NCI-H2107 treated with DMSO at 0.1 percent for 48 hours (cell line): Measurements from ENCODE around the gene MAGEB17.
"Not testable (repeated sequence)": the region's sequence is repeated elsewhere in the genome, so short reads cannot be mapped to it uniquely, and the experiment has no call there.

Experiments
- DNase-seq: peaks from one replicate; lab custom pipeline; 2025; ENCODE audit not compliant: unreplicated experiment; lab: John Stamatoyannopoulos, UW

Gene MAGEB17

DNA sequence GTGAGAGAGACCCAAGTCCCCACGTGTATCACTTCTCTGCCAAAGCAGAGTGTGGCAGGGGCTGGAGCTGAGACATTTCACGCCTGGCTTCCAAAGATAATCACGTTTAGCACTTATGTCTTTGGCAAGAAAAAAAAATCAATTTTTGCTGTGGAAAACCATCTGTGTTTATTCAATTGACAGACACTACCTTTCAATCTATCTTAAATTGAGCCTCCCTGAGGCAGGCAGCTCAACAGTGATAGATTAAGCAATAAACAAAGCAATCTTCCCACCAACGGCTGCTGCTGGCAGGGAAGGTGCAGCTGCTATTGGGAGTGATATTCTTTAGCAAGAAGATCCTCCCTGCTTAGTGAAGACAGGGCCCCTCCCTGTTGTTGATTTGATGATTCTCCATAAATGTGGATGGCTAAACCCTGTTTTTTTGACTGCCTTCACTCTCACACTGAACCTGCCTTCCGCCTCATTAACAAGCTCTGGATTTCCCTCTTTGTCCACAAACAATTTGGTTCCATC lies 11.6 kb upstream of the MAGEB17 start:
- peak; percentile 39 for DNase-seq

DNA sequence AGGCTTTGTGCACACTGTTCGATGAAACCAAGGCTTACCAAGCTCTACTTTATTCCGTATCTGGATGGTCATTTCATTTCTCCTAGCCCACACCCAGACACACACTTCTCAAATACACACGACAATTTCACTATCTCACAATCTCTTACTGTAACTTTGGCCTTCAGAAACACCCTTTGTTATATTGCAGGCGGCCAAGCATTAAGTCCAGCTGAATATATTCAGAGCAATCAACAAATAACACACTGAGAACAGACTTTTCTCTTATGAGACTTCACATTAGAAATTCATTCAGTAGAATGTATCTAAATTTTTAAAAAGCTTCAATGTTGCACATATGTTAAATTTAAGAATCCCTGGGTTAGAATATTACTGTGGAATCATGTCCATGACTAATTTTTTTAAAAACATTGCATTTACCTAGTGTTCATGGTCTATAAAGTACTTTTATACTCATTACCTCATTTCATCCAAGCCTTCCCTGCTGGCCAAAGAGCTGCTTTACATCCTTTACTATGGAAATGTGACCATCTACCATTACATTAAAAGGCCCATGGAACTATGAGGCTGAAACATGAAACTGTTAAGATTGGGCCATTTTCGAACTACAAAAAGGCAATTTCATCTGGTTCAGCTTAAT lies 10.5 kb upstream of the MAGEB17 start:
- no peak for DNase-seq

DNA sequence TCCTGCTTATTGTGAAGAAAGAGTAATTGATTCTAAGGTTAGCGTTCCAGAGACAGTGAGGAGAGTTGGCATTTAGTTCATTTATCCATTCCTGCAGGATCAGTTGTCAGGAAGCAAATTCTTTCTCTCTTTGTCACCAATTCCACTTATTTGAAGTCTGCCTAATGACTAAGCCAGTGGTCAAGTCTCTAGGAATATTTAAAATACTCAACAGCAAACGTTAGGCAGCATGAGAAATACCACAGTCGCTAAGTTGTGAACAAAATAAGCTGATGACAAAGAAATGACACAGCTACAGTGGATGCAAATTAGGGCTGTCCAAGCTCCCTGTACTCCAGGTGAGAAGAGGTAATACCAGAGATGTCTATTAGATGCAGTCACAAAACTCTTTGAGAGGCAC lies 6.6 kb upstream of the MAGEB17 start:
- no peak for DNase-seq

DNA sequence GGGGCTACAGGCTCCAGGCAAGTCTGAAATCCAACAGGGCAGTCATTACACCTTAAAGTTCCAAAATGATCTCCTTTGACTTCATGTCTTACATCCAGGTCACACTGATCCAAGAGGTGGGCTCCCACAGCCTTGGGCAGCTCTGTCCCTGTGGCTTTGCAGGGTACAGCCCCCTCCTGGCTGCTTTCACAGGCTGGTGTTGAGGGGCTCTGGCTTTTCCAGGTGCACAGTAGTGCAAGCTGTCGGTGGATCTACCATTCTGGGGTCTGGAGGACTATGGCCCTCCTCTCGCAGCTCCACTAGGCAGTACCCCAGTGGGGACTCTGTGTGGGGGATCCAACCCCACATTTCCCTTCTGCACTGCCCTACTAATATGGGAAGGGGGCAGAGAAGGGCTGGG lies 6.1 kb upstream of the MAGEB17 start:
- DNase-seq = not testable (repeated sequence)

DNA sequence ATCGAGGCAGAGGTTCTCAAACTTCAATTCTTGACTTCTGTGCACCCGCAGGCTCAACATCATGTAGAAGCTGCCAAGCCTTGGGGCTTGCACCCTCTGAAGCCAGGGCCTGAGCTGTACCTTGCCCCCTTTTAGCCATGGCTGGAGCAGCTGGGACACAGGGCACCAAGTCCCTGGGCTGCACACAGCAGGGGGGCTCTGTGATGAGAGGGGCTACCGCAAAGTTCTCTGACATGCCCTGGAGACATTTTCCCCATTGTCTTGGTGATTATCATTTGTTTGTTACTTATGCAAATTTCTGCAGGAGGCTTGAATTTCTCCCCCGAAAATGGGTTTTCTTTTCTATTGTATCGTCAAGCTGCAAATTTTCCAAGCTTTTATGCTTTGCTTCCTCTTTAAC lies 4.9 kb upstream of the MAGEB17 start:
- no peak for DNase-seq

DNA sequence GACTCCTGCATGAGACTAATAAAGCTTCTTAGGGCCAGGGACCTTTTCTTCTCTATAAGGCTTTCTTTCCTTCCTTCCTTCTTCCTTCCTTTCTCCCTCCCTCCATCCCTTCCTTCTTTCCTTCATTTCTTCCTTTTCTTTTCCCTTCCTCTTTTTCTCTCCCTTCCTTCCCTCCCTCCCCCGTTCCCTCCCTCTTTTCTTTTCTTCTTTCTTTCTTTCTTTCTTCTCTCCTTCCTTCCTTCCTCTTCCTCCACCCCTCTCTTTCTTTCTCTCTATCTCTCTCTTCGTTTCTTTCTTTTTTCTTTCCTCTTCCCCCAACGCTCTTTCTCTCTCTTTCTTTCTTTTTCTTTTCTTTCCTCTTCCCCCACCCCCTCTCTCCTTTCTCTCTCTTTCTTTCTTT lies 2.5 kb upstream of the MAGEB17 start:
- no peak for DNase-seq

DNA sequence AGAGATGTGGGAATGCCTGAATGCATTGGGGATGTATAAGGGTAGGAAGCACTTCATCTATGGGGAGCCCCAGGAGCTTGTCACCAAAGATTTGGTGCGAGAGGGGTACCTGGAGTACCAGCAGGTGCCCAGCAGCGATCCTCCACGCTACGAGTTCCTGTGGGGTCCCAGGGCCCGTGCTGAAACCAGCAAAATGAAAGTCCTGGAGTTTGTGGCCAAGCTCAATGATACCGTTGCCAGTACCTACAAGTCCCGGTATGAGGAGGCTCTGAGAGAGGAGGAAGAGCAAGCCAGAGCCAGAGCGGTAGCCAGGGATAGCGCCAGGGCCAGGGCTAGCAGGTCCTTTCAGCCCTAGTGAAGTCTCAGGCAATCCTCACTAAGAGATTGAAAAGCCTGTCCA lies 3.8 kb downstream of the MAGEB17 start:
- DNase-seq = no peak

DNA sequence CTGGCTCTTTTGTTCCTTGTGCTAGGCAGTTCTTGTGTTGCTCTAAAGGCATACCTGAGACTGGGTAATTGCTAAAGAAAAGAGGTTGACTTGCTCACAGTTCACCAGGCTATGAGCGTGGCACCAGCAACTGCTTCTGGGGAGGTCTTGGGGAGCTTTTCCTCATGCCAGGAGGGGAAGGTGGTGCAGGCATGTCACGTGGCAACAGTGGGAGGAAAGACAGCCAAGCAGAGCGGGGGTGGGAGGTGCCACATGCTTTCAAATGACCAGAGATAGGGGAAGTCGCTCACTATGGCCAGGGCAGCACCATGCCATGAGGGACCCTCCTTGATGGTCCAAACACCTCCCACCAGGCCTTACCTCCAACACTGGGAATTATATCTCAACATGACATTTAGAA lies 4.7 kb downstream of the MAGEB17 start:
- no peak for DNase-seq

DNA sequence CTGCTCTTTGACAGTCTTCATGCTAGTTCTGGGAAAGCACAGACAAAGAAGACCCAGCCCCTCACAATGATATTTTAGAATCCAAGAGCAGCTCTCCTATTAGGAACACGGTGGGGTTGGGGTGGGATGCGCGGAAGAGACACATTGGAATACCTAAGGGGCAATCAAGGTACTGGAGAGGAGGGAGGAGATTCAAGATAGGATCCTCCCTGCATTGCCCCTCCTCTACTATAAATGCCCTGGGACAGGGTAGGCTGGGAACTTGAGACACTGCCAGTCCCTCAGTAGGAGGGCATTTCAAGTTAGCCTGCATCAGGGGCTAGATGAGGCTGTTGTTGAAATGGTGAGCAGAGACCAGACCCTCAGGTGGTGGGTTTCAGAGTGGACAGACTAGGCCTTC lies 5.1 kb downstream of the MAGEB17 start:
- no peak for DNase-seq

DNA sequence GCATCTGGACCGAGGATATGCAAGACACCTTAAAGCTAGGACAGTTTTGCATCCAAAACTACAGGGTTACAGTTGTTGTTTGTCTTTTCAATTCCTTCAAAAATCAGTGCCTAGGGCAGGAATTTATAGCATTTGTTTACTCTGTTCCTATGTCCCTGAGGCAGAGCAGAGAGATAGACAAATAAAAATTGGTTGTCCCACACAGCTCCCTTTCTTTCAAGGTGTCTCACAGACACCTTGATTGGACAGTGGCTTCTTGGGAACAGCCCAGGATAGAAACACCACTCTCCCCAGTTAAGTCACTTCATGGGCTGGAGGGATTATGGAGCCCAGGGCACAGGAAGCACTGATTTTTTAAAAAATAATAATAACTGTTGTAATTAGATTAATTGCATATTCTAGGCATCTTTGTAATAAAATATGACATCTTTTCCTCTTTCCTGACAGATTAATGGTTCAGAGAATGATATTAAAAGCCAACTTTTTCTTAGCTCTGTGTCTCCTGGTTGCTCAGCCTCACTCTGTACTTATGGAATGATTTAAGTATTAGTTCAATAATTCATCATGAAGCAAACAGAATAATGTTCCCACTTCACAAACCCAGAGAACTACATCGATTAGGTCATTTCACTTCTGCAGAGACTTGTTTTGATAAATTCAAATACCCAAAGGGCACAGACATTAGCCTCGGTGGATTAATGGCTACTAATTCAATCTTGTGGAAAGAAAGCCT lies 8.2 kb downstream of the MAGEB17 start:
- no peak for DNase-seq

DNA sequence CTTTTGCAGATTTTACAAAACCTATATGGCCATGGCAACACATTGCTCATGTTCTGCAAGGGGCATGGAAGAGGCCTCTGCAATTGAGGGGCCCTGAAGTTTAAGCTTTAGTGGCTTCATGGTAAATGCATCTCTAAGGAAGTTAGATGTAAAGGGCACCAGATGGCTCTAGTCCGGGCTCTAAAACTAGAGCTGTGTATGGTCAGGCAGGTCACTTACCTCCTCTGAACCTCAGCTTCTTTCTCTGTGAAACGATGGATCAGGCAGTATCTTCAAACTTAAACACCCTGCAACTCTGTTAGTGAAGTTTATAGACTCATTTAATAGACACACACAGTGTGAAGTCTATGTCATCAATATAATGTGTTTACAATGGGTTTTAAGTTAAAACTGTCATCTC lies 10.0 kb downstream of the MAGEB17 start:
- no peak for DNase-seq

DNA sequence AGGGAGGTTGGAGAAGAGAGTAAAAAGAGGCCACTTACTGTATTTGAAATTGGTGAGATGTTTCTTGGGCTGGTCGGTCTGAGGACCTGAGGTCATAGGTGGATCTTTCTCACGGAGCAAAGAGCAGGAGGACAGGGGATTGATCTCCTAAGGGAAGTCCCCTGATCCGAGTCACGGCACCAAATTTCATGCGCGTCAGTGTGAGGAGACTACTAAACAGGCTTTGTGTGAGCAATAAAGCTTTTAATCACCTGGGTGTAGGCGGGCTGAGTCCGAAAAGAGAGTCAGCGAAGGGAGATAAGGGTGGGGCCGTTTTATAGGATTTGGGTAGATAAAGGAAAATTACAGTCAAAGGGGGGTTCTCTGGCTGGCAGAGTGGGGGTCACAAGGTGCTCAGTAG lies 16.6 kb downstream of the MAGEB17 start:
- DNase-seq = not testable (repeated sequence)

DNA sequence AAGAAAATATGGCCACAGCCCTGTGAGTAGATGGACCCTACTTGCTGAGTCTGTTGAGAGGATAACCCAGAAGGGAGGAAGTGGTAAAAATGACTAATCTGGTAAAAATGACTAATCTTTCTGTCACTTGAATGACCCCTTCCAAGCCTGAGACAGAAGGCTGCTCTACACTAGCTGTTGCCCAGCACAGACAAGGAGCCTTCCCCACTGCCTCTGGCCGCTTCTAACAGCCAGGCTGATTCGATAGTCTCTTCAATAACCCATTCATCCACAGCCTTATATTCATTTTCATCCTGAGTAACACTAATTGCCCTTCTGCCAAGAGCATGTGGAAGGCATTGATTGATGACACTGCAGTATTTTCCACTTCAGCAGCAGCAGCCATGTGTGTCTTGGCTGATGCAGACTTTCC lies 18.4 kb downstream of the MAGEB17 start:
- DNase-seq = no peak

DNA sequence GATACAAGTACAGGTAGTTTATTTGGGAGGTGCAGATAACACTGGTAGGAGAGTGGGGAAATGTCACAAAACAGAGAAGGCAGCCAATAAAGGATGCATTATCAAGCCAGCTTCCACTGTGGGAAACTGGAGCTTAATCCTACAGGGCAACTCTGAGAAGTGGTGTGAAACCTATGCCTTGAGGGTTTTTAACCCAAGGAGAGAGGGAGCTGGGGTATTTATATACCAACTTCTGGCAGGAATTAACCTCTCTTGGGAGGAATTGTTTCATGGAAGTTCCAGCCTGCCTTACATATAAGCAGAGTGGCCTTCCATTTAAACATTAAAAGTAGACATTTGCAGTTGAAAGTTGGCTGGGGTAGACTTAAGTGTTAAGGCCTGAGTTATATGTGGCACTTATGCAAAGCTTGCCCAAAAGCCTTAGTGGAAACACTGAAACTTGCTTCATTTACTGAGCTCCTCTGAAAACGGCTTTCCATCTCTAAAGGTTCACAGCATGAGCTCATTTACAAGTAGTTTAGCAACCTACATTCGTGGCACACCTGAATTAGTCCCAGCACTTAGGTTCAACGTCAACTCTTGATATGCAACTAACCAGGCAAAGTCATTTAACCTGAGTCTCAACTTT lies 19.2 kb downstream of the MAGEB17 start:
- DNase-seq = no peak

DNA sequence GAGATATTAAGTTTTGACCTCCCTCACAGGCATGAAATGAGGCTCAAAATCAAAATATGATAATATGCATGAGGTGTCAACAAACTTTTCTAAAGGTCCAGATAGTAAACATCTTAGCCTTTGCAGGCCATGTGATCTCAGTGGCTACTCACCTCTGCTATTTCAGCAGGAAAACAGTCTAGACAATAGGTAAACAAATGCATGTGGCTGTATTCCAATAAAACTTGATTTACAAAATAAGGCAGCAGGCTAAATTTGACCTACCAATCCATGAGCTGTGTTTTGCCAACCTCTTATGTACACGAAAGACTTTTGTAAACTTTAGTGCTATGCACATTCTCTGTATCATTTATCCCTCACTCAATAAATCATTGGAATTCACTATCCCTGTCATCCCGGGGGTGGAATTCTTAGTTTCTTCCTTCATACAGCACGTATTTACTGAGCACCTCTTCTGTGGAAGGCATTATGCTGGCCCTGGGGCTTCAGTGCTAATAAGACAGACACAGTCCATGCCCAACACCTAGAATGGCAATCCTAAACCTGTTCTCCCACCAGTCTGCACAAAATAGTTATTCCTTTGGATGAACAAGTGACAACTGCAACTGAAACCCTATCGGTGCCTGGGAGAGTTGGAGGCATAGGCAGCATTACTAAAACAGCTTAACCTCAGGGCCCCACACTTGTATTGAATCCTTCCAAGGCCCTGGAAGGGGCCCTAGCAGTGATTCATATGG lies 19.9 kb downstream of the MAGEB17 start:
- no peak for DNase-seq

DNA sequence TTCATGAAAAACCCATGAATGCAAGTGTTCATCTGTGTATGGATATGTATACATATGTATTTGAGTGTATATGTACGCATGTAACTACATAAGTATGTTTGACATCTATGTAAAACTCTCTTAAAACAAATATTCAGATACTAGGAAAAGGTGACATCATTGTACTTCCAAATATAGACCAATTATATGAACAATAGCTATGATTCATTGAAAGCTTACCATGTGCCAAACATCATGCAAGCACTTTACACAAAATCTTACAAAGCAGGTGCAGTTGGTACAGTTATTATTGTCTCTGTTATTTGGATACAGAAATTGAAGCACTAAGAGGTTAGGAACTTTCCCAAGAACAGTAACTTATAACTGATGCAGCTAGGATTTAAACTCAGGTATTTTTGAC lies 21.4 kb downstream of the MAGEB17 start:
- peak; percentile 43 for DNase-seq

DNA sequence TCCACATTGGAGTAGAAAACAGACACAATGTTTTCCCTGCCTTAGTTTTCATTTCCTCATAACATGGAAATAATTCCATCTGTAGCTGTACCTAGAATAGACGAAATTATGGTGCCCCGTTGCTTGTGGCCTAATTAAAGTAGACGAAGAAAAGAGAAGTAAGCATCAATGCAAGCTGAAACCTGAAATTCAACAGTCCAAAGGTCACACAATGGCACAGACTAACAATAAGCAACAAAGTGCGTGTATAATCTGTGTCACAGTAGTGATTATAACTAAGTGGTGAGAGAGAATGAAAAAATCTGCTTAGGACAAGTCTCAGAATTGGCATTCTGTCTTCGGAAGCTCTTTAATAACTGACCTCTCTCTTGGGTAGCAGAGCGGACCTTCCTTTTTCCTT lies 24.3 kb downstream of the MAGEB17 start:
- no peak for DNase-seq

DNA sequence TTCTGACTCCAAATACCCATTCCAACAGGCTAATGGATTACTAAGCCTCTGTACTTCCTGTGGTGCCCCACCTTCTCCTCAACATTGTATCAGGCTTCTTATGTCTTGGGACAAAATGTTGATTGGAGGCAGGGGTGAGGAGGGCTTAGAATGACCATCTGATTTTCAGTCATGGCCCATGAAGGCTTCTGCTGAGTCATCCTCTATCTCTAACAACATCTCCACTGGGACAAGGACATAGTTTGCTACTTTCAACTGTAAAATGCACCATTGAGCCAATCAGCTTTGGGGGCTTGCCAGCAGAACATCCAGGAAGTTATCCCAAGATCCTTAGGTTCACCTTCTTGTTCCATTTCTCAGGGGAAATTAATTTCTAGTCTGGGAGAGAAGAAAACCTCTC lies 29.5 kb downstream of the MAGEB17 start:
- no peak for DNase-seq

DNA sequence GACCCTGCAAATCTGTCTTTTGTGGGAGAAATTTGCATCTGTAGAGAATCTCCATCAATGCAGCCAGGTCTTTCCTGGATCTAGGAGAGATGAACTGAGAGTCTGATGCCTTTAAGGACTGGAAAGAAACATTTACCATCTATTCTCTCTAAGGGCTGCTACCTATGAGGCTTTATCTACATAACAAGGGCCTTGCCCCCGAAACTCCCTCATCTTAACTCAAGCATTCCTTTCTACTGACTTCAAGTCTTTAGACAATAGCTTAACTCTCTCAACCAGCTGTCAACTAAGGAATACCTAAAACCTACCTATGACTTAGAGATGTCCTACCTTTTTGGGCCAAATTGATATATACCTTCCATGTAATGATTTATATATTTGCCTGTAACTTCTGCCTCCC lies 32.1 kb downstream of the MAGEB17 start:
- DNase-seq = no peak

DNA sequence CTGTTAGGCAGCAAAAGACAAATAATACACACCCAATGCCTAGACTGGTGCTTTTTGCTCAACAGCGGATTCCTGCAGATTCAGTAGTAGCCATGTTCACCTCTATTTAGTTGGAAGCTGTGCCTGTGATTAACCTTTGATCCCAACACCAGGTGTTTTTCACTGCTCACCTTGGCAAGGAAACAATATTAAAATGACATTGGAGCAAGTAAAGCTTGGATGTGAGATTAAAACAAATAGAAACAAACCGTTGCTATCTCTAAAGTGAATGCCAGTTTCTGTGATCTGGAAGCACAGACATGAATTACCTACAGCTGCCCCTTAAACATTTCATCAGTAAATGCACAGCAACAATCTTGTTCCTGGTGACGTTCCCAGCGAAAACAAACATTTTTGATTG lies 35.7 kb downstream of the MAGEB17 start:
- no peak for DNase-seq

DNA sequence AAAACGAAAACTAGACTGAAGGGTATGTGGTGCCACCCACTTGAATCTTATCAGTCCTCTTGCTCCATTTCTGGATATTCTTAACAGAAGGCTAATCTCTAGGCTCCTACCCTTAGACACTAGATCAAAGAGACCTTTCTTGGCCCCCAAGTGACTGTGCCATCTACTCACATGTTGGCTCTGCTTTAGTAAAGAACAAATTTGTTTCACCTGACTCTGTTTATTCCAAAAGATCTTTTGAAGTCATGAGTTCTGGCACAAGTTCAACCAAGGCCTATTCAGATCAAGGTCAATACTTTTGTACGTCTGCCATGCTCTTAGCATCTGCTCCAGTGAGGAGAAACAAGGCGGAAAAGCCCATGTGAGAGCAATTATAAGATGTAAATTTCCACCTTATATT lies 37.3 kb downstream of the MAGEB17 start:
- DNase-seq = no peak

DNA sequence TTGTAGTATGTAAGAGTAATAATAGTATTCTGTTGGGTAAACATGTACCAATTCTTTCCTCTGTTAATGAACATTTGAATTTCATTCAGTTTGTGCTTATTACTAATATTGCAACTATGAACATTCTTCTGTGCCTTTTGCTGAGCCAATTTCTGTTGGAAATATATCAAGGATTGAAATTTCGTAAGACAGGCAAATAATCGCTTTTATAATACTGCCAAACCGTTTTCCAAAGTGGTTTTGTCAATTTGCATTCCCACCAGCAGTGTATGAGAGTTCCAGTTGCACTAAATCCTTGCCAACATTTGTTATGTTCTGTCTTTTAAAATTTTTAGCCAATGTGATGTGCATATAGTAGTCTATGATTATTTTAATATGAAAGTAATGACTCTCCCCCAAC lies 38.6 kb downstream of the MAGEB17 start:
- no peak for DNase-seq
